NCI-H1436 (cell line): Measurements from ENCODE around the gene CACNB2.
"Not testable (repeated sequence)": the region's sequence is repeated elsewhere in the genome, so short reads cannot be mapped to it uniquely, and the experiment has no call there.

Source experiments
- DNase-seq: peaks from one replicate; lab custom pipeline; 2025; lab: John Stamatoyannopoulos, UW

CACNB2 gene

DNA sequence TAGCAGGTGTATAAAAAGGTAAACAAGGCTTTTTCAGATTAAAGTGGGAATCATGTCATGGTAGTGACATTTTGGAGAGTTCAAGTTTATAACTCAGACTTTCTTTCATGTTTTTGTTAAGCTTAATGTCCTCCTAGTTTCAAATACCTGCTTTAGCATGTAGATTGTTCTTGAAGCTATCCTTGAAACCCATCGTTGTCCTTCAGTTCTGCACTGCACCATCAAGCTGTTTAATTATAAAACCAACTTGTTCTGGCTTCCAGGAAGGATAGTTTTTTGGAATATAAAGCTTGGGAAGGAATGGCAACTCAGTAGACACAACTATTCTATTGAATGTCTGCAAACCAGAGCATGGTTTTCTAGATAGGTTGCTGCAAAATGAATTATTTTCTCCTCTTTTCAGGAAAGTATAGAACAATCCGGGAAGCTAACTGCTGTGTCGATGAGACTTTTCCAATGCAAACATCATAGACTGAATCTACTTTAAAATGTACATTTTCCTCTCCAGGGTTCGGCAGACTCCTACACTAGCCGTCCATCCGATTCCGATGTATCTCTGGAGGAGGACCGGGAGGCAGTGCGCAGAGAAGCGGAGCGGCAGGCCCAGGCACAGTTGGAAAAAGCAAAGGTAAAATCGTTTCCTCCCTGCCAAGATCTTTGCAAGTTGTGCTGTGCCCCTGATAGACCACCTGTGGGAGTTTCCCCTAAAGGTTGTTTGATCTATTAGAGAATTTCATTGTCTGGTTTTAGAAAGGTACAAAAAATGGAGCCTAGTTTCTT, 261.4 kb downstream of the CACNB2 start:
- DNase-seq, result no peak

DNA sequence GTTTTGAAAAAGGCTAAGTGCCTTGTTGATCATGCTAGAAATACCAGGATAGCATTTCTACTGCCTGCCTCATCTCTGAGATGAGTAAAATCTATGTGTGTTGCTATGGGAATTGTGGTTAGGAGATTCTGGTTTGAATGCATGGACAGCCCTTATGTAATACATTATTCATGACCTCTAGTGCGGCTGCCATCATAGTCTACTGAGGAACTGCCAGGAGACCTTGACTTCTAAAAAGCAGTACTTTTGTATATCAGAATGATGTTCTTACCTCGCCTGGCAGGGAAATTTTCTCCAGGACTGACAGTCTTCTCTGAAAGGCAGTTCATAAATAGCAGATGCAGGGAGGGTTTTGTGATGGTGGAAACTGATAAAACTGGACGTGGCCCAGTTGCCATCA, 262.6 kb downstream of the CACNB2 start:
- DNase-seq, result no peak

DNA sequence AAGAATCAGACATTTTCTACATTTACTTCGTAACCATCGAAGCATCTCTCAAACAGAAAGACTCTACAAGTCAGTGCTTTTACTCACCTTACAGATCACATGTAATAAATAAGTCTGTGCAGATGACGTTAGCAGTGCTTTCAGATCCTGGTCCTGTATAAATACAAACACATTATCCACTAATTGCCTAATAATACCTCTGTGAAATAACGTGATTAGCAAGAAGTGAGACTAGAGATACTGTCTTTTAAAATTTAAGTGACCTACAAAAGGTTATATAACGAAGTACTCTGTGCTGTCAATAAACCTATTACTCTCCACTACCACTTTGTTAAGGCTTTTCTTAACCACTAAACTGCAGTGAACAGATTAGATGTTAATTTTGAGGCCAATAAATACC, 264.3 kb downstream of the CACNB2 start:
- DNase-seq, result no peak

DNA sequence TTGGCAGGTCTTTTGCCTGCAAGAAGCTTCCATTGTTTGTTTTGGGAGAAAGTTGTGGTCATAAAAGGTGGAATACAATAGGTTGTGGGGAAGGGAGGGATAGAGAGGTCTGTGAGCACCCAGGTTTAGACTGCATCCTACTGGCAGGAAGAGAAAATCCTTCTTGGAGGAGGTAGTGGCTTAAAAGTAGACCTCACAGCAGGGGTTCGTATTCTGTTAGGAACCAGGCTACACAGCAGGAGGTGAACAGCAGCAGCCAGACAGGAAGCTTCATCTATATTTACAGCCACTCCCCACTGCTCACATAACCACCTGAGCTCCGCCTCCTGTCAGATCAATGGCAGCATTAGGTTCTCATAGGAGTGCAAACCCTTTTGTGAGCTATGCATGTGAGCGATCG, 265.9 kb downstream of the CACNB2 start:
- no peak for DNase-seq

DNA sequence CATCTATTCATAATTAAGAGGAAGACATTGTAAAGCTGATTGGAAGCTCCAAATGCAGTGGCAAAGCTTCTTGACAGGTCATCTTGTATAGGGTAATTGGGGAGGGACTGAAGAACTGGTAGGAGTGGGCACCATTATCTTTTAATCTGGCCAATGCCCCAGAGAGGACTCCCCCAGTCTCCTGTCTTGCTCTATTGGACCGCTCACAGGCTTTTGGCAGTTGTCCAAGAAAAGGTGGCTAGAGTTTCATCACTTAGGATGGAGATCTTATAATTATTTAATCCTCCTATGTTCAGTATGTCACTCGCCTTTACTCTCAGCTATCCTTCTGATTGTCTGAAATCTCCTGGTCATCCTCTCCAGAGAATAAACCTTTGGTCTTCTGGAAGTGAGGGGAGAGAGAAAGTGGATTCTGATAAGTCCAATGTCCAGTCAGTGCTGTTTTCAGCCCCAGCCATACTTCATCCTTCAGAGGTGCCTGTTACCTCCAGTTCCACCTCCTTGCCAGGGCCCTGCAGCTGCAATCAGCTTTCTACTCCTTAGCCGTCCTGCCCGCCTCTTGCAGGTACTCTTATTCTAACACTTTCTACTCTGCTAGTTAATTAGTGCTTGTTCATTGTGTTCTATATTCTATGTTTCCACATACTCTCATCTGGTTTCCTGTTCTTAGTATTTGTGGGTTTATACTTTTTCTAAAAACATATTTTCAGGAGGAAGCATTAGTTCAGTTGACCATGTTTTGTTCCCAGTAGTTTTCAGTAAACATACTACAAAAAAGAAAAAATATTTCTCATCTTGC, 269.6 kb downstream of the CACNB2 start:
- no peak for DNase-seq

DNA sequence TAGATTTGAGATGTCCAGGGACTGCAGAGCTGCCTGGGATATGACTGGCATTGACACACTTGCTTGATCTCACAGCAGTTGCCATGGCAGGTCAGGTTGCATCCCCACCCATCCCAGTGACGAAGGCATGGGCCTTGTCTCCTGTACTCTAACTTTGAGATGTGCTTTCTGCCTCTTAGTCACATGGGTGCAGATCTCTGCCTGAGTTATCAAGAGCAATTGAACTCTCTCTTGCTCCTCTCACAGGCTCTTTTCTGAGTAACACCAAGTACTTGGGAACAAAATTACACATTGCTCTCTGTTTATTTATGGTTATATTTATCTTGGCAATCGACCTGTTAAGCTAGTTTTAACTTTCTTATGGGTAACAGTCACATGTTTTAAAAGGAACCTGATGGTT, 273.8 kb downstream of the CACNB2 start:
- no peak for DNase-seq

DNA sequence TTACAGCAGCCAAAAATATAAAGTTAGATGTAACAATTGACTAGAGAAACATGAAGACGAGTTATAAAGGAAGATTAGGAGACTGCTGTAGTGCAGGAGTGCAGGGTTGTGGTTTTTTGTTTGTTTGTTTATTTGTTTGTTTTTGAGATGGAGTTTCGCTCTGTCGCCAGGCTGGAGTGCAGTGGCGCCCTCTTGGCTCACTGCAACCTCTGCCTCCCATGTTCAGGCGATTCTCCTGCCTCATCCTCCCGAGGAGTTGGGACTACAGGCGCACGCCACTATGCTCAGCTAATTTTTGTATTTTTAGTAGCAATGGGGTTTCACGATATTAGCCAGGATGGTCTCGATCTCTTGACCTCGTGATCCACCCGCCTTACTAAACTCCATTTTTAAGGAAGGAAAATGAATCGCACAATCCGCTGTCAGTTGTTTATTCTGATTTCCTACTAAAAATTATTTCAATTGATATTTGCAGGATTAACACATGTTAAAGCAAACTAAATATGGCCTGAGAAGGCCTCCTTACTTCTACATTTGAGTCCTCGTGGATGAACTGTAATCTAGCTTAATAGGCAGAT, 277.8 kb downstream of the CACNB2 start:
- no peak for DNase-seq

DNA sequence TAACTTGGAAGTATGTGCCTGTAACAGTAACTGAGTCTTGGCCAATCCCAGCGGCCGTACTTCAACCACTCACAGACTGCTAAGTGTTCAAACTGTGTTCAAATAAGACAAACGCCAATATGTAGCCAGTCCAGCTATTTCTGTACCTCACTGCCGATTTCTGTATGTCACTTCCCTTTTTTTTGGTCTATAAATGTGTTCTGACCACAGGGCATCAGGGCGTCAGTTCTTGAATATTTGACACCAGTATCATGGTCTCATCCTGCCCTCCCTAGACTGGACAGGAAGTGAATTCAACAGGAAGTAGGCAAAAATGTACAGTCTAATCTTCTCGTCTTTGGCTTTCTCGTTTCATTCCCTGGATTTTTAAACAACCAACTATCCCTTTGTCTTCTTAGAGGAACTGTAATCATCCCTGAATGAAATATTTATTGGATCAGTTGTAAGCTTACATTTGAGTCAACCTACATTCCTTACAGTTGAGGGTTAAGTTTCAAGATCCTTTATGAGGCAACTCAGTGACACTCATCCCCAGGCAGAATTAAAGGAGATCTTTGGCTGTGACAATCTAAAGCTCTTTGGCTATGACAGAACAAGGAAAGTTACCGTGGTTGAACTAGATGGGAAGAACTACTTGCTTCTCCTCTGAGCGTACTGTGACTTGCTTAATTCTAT, 278.5 kb downstream of the CACNB2 start:
- DNase-seq, result no peak

DNA sequence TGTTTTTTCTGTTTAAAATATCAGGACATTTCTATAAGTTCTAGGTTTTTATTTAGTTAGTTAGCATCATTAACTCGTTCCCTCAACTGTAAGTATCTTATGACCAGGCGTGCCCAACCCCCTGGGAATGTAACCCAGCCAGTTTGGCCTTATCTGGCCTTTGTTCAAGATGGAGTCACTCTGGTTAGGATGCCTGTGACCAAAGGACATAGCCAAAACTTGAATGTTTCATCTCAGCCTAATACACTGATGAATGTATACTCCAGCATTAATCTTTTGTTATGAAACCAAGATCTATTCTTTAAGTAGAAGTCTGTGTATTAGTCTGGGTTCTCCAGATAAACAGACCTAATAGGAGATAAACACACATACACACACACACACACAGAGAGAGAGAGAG, 279.7 kb downstream of the CACNB2 start:
- DNase-seq, result no peak

DNA sequence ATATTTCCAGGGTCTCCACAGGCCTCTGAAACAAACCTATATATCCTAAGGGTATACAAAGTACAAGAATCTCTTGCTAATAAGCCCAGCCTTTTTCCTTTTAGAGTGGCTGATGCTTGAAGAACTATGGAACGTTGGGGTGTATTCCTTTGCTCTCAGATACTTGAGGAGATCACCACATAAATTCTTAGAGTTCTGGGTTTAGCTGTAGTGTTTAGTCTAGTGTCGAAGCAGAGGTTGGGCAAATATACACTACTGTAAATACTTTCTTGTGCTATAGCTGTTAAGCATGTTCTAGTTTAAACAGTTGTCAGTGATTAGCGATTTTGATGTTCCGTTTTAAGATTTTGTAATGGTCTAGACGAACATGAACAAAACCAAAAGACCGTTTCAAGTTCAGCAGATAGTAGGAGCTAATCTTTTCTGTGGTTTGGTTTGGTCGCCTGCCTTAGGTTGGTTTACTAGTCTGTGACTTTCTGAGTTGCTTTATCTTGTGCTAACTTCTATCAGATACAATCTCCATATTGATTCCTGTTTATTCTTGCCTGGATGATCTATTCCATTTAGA, 281.6 kb downstream of the CACNB2 start:
- no peak for DNase-seq

DNA sequence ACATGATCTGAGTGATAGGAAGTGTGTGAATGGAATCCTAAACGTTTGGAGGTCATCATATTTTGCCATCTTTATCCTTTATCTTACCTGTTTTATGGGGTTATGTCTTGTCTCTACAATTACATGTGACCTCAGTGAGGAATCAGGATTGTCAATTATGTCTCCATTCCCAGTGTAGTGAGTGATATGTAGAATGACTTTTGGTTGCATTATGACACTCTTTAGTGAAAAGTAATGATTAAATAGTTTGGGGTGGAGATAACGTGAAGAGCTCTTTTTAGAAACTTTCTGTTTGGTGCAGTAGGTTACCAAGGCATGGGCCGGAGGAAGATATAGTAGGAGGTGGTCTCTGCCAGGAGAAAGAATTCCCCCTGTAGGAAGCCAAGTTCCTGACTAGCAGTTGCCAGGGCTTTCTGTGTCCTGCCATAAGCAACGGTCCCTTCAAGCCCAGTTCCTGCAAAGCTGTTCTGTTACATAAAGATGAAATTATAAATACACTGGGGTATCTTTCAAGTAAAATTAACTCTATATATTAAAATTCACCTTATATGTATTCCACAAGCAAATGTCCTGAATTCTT, 282.9 kb downstream of the CACNB2 start:
- no peak for DNase-seq

DNA sequence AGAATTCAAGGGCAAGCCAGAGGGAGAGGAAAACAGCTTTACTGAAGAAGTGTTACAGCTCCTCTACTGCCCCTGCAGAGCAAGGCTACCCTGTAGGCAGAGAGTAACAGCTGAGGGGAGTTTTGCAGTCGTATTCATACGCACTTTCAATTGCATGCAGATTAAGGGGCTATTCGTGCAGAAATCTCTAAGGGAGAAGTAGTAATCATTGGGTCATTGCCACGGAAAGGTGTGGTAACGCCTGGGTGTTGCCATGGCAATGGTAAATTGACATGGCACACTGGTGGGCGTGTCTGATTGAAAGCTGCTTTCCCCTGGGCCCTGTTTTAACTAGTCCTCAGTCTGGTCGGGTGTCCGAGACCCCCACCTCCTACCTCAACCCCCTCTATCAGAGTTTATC, 284.0 kb downstream of the CACNB2 start:
- DNase-seq, result no peak

DNA sequence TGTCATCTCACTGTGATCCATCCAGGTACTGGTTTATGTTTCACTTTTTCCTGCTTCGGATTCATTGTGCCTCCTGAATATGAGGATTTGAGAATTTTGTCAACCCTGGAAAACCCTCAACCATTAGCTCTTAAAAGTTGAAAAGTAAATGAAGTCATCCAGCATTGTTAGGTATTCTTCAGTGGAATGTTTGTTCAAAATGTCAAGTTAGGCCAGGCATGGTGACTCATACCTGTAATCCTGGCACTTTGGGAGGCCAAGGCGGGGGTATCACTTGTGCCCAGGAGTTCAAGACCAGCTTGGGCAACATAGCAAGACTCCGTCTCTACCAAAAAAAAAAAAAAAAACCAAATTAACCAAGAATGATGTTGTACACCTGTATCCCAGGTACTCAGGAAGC, 289.1 kb downstream of the CACNB2 start:
- no peak for DNase-seq

DNA sequence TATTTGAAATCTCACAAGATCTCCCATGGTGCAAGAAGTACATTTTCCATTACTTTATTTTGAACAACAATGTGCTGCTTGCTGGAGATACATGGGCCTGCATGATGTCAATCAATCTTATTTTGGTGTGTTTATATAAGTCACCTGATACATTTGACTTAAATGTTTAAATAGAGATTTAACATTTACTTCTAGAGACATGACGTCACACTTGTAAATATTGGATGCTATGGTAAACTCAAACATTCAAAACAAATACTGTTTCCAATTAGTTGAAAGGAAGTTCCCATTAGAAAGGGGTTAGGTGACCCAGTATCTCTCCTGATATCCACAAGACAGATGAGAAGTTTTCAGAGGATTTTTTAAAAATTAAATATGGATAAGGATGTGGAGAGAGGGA, 296.7 kb downstream of the CACNB2 start:
- DNase-seq, result no peak

DNA sequence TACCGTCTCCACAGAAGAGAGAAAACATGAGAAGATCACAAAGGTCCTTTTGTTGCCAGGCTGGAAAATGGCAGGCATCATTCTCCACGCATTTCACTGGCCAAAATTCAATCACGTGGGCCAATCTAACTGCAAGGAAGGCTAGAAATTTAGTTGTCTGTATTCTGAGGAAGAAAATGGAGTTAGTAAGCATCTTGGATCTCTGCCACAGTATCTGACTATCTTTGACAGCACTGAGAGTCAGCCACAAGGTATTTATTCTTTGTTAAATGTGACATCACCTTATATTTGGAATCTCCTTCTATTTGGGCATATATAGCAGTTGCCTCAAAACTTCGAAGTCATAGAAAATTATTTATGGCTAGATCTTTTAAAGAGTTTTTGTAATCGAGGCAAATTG, 297.3 kb downstream of the CACNB2 start:
- no peak for DNase-seq

DNA sequence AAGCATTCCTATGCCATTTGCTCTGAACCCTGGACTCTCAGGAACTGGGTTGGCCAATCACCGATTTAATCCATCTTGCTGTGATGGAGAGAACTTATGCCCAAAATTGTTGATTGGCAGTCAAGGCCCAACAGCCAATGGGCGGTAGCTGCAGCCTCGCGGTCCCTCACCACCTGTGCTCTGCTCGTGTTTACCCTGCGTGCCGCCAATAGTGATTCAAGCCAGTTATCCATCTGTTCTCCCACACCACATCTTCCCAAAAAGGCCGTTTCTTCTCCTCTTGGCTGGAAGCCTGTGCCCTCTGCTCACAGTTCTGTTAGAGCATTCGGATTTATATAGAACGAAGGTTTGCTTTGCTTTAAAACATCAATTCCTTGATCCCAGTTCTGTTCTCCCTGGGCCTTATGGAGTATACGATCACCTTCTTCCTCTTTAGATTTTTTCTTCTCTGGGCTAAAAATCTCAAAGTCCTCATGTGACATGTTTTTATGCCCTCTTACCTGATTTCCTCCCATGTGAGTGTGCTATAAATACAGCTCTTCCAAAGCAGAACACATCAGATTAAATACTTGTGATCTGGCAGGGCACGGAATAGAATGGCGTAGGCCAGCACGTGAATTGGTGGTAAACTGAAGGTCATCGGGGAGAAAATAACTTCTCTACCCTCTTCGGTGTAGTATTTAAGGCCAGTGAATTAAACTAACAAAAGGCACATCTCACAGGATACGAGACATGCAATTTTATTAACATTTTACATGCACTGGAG, 298.3 kb downstream of the CACNB2 start:
- DNase-seq, result no peak

DNA sequence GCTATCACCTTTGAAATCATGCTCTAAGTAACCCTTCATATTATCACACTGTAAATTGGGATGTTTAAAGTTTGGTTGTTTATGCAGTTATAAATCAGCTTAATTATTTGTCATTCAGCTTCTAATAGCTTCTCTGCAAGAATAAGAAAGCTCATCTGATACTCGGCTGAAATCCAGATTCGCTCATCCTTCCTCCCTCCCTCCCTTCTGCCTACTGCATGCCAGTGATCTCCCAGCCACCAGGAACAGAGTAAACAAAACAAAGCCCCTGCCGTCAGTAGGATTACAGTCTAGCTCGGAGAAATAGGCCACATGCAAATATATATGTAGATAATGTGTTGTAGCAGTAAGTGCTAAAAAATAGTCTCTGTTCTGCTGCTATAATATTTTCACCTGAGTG, 299.4 kb downstream of the CACNB2 start:
- DNase-seq, result no peak

DNA sequence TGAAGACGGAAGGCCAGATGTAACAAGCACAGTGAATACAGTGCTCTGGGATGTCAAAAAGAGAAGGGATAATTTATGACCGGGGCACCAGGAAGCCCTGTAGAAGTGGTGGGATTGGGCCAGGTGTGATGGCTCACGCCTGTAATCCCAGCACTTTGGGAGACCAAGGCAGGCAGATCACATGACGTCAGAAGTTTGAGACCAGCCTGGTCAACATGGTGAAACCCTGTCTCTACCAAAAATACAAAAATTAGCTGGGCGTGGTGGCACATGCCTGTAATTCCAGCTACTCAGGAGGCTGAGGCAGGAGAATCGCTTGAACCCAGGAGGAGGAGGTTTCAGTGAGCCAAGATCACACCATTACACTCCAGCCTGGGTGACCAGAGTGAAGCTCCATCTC, 305.4 kb downstream of the CACNB2 start:
- not testable (repeated sequence) for DNase-seq

DNA sequence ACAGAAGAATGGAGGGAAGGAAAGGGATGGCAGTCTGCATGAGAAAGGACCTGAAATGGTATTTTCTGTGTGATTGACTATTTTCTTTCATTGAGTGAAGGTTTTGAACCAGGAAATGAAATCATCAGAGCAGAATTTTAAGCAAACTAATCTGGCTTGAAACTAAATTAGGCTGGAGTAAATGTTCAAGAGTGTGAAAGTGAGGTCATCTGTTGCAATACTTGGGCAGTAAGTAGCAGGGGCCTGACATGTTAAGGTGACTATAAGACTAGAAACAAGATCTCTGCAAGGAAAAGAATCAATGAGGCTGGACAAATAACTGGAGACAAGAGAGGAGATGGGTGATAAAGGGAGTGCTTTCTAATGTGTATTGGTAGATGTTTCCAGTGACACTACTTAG, 306.0 kb downstream of the CACNB2 start:
- DNase-seq, result no peak

DNA sequence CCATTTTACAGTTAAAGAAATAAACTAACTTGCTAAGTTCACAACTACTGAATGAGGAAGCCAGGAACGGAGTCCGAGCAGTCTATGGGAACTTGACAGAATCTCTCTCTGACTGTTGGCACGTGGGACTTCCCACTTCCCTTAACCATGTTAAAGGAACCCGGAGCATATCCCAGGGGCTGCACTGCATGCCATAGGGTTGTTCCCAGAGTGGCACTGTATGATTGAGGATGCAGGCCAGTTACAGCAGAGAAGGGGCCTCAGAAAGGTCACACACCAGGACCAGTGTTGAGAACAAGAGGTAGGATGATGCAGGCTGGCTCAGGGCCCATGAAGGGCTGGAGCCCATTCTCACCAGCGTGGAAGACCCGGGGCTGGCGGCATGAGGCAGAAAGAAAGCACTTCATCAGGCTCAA, 309.4 kb downstream of the CACNB2 start:
- no peak for DNase-seq

DNA sequence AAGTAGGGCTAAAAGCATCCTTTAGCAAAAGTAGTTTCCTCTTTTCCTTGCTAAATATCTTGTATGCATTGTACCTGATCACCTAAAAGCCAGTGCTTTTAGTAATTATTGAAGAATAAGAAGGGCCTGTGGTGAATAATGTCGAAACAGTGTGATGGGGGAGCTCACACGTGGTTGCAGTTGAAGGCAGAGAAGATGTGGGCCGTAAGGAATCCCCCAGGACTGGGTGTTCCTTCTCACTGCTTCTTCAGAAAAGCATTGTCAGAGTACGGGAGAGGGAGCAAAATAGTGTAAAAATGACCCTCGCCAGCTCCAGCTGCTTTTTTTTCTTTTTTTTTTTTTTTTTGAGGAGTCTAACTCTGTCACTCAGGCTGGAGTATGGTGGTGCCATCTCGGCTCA, 310.1 kb downstream of the CACNB2 start:
- DNase-seq, result no peak
